HepG2 (cell line): ENCODE results near the gene STAT1. TPM values are rescaled to one million over a fixed set of nuclear protein-coding genes. Genes with fewer than 3 reads are reported as not detected.

Source experiments
- ATAC-seq: fragments of 200-7000 bp; cut with Tn5 transposase; 3 replicates; pipeline ENCODE4 v1.9.1; 2020; ENCODE audit warnings: mild to moderate bottlenecking, moderate library complexity
- BruUV-seq: library from RNA; stranded (reverse); fragments of 400-500 nt; replicated peaks from 2 replicates; lab custom pipeline; 2021; lab: Mats Ljungman, UMichigan
- CTCF ChIA-PET: fragments of 300-600 bp; formaldehyde crosslinking; extraction: SDS; loops from one replicate; lab custom pipeline; 2021; ENCODE audit warnings: low total read pairs, inconsistent platforms, low intra/inter-chr PET ratio; lab: Yijun Ruan, JAX
- POLR2A ChIA-PET: fragments of 350-600 bp; sonication (Branson Sonifier 250); formaldehyde crosslinking; loops from one replicate; lab custom pipeline; 2020; ENCODE audit warnings: antibody characterized with exemption, inconsistent platforms; lab: Yijun Ruan, JAX
- DNase-seq: peaks from one replicate; pipeline ENCODE4 v3.0.0-alpha.2; 2015; ENCODE audit warnings: low spot score
- FAIRE-seq: peaks from 3 replicates; lab custom pipeline; 2011; peaks lifted over from hg19 to GRCh38; lab: Jason Lieb, UNC
- H2AFZ ChIP-seq: one replicate; pipeline ENCODE4 v1.6.1; 2011; ENCODE audit warnings: low read length, inconsistent platforms
- H3K27ac ChIP-seq: fragments of 300-600 bp; 3 replicates; pipeline ENCODE4 v1.8.0; 2011; ENCODE audit warnings: mixed run types, mild to moderate bottlenecking, mixed read lengths, low read length, inconsistent platforms; ENCODE audit not compliant: insufficient read depth; ENCODE audit errors: extremely low read length
- H3K27me3 ChIP-seq, 2 experiments: fragments of 200-600 bp in 1 of 2; 2 replicates in 1 of 2; 3 replicates in 1 of 2; pipeline versions ENCODE4 v1.6.0 to v1.8.0; 2011; ENCODE audit warnings: low read length in 2 of 2, mild to moderate bottlenecking in 2 of 2, moderate library complexity in 2 of 2, inconsistent platforms in 1 of 2; ENCODE audit not compliant: insufficient read depth in 2 of 2, control insufficient read depth in 1 of 2
- H3K36me3 ChIP-seq, 2 experiments: fragments of 200-600 bp in 1 of 2; replicated peaks in 1 of 2; 2 replicates in 1 of 2; 3 replicates in 1 of 2; pipeline versions ENCODE4 v1.5.1 to v1.8.0; 2011; ENCODE audit warnings: low read length in 2 of 2, inconsistent platforms in 1 of 2; ENCODE audit not compliant: insufficient read depth in 2 of 2, control insufficient read depth in 1 of 2
- H3K4me1 ChIP-seq: 2 replicates; pipeline ENCODE4 v1.5.1; 2012; ENCODE audit warnings: low read length, inconsistent platforms; ENCODE audit not compliant: insufficient read depth
- H3K4me2 ChIP-seq: 2 replicates; pipeline ENCODE4 v1.6.0; 2011; ENCODE audit warnings: low read depth, low read length, inconsistent platforms
- H3K4me3 ChIP-seq, 3 experiments: fragments of 200-600 bp in 1 of 3; sonication (generic), shearing (Covaris generic) in 1 of 3; replicated peaks in 1 of 3; 2 replicates each; pipeline ENCODE4 v1.5.1; 2011 to 2016; ENCODE audit warnings: low read length in 3 of 3, inconsistent platforms in 2 of 3, low read depth in 2 of 3, mild to moderate bottlenecking in 2 of 3, control low read depth in 1 of 3, mixed read lengths in 1 of 3; ENCODE audit not compliant: insufficient read depth in 1 of 3
- H3K79me2 ChIP-seq: one replicate; pipeline ENCODE4 v1.6.1; 2011; ENCODE audit warnings: low read length, inconsistent platforms; ENCODE audit not compliant: insufficient read depth
- H3K9ac ChIP-seq: 2 replicates; pipeline ENCODE4 v1.6.0; 2011; ENCODE audit warnings: mild to moderate bottlenecking, low read depth, low read length, inconsistent platforms; ENCODE audit not compliant: insufficient read depth
- H3K9me3 ChIP-seq: 2 replicates; pipeline ENCODE4 v1.5.1; 2012; ENCODE audit warnings: mild to moderate bottlenecking, low read length
- H4K20me1 ChIP-seq: 2 replicates; pipeline ENCODE4 v1.6.0; 2011; ENCODE audit warnings: inconsistent platforms, mild to moderate bottlenecking, low read length, moderate library complexity; ENCODE audit not compliant: insufficient read depth
- AGO2 ChIP-seq: fragments of 200-400 bp; formaldehyde crosslinking; optimal IDR thresholded peaks from 2 replicates; pipeline ENCODE3; 2017; ENCODE audit warnings: mild to moderate bottlenecking, low read depth, low read length, moderate library complexity
- ATAD3A ChIP-seq: sonication (generic); formaldehyde crosslinking; IDR thresholded peaks from 2 replicates; pipeline ENCODE4 v1.4.0; 2020; ENCODE audit warnings: missing genetic modification reagents
- CHCHD3 ChIP-seq: sonication (generic); formaldehyde crosslinking; IDR thresholded peaks from 2 replicates; pipeline ENCODE4 v1.8.0; 2022; ENCODE audit warnings: mild to moderate bottlenecking, missing genetic modification reagents, moderate library complexity
- FOXA1 ChIP-seq, 2 experiments: fragments of 450-650 bp in 1 of 2; sonication (generic) in 1 of 2; formaldehyde crosslinking in 1 of 2; IDR thresholded peaks; 2 replicates each; pipeline versions ENCODE4 v1.4.0 to v1.6.1; 2016 to 2020; ENCODE audit warnings: missing genetic modification reagents in 1 of 2
- FOXK1 ChIP-seq: sonication (generic); formaldehyde crosslinking; IDR thresholded peaks from 2 replicates; pipeline ENCODE4 v1.4.0; 2020; ENCODE audit warnings: low read depth, missing genetic modification reagents, borderline replicate concordance
- MBD4 ChIP-seq: IDR thresholded peaks from 2 replicates; pipeline ENCODE4 v1.6.1; 2012; ENCODE audit warnings: low read length, inconsistent platforms, borderline replicate concordance
- NR2F2 ChIP-seq: IDR thresholded peaks from 2 replicates; pipeline ENCODE4 v1.6.1; 2012; ENCODE audit warnings: low read depth, inconsistent platforms, borderline replicate concordance
- POLR2G ChIP-seq: fragments of 200-400 bp; formaldehyde crosslinking; IDR thresholded peaks from 2 replicates; pipeline ENCODE4 v1.6.1; 2018; ENCODE audit warnings: mild to moderate bottlenecking, low read depth, low read length, moderate library complexity
- RBM22 ChIP-seq: fragments of 200-400 bp; formaldehyde crosslinking; optimal IDR thresholded peaks from 2 replicates; pipeline ENCODE3; 2017; ENCODE audit warnings: mild to moderate bottlenecking, low read length, moderate library complexity
- ZEB1 ChIP-seq: IDR thresholded peaks from 2 replicates; pipeline ENCODE4 v1.6.1; 2012; ENCODE audit warnings: mild to moderate bottlenecking, low read depth, inconsistent platforms; ENCODE audit not compliant: insufficient replicate concordance
- ZMYM4 ChIP-seq: sonication (generic); formaldehyde crosslinking; IDR thresholded peaks from 2 replicates; pipeline ENCODE4 v1.8.1; 2023; ENCODE audit warnings: mild to moderate bottlenecking, missing genetic modification reagents
- ZNF598 ChIP-seq: sonication (generic); formaldehyde crosslinking; IDR thresholded peaks from 2 replicates; pipeline ENCODE4 v1.5.1; 2020; ENCODE audit warnings: mild to moderate bottlenecking, missing genetic modification reagents, borderline replicate concordance
- ZNF644 ChIP-seq: IDR thresholded peaks from 2 replicates; pipeline ENCODE4 v1.6.1; 2016; ENCODE audit warnings: low read depth
- ZNF672 ChIP-seq: sonication (generic); formaldehyde crosslinking; IDR thresholded peaks from 2 replicates; pipeline ENCODE4 v1.8.1; 2022; ENCODE audit warnings: missing genetic modification reagents
- ZNF781 ChIP-seq: sonication (generic); formaldehyde crosslinking; IDR thresholded peaks from 2 replicates; pipeline ENCODE4 v1.5.1; 2020; ENCODE audit warnings: borderline replicate concordance, mild to moderate bottlenecking, missing genetic modification reagents; ENCODE audit errors: not compliant biosample characterization
- WGBS: methylation state at CpG from one replicate; pipeline ENCODE4 v1.1.6; 2017; ENCODE audit warnings: low lambda C conversion rate; 5-methylcytosine and 5-hydroxymethylcytosine counted together
- in situ Hi-C: cut with HindIII; loops from 2 replicates; pipeline ENCODE4 v1.10.0; 2017; ENCODE audit warnings: low pct_unique_long_range_greater_than_20kb; ENCODE audit not compliant: extremely low pct_ligation_motif_present
- intact Hi-C: fragments of 100-400 bp; cut with micrococcal nuclease; formaldehyde crosslinking; loops from one replicate; pipeline ENCODE4 v1.10.0; 2022; ENCODE audit not compliant: unreplicated experiment
- polyA plus RNA-seq, 8 experiments: library from polyadenylated mRNA; depleted of rRNA in 3 of 8; stranded (reverse) in 7 of 8; unstranded in 1 of 8; fragments of >200 nt; fragmentation: Illumina TruSeq in 4 of 8; extraction: Trizol in 4 of 8; gene quantifications; 2 replicates each; pipeline versions ENCODE4 v1.2.1 to v1.2.3, GENCODE V29; 2011 to 2016; ENCODE audit warnings: low read depth in 4 of 8, missing spikeins in 1 of 8, mixed read lengths in 1 of 8; ENCODE audit not compliant: insufficient read depth in 1 of 8
- total RNA-seq, 5 experiments: library from RNA; depleted of rRNA; stranded (reverse); fragments of >200 nt; fragmentation: Illumina TruSeq; extraction: Trizol; gene quantifications; 2 replicates each; pipeline ENCODE4 v1.2.3, GENCODE V29; 2016; ENCODE audit warnings: low read depth in 1 of 5
- TF ChIP-seq, protein P1 (sequence below): IDR thresholded peaks from 2 replicates; pipeline ENCODE4 v1.6.1; 2016; ENCODE audit warnings: missing biosample characterization, missing genetic modification reagents, low read depth
- TF ChIP-seq, protein P2 (sequence below): IDR thresholded peaks from 2 replicates; pipeline ENCODE4 v1.6.1; 2016; ENCODE audit warnings: mild to moderate bottlenecking, missing biosample characterization, missing genetic modification reagents
- TF ChIP-seq, protein P3 (sequence below): sonication (generic); formaldehyde crosslinking; IDR thresholded peaks from 2 replicates; pipeline ENCODE4 v1.8.0; 2023; ENCODE audit warnings: mild to moderate bottlenecking, missing genetic modification reagents

STAT1 gene
- total and polyA plus RNA-seq, 2 of the 13 experiments (the other 11 are each of a cell fraction or from before 2014, with no cell fraction given) = 21.8 to 59.6 TPM

DNA sequence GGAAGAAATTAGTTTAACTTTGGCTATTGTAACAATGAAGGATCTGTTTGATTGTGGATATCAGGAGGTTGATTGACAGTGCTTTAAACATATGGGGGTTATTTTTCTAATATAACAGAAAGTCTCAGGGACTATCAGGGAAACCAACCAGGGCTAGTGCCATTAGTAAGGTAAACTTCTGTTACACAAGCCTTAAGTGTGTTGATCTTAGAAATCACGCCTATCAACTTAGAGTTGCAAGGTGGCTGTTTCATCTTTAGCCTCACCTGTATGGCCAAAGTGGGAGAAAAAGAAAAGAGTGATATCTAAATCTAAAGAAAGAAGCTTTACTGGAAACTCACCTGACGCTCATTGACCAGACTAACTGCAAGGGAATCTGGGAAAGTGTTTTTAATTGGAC lies 71.3 kb downstream of the STAT1 start:
- DNase-seq = no peak
- in situ Hi-C loops = no loop called here
- Histone ChIP-seq H2AFZ (no peak overlapping the region), H3K9ac (no peak overlapping the region), H3K27ac (no peak overlapping the region), H3K36me3 (no peaks in the 10 kb centered on the region), H3K4me3 (no peak overlapping the region), H3K9me3 (no peaks in the 10 kb centered on the region), H3K4me2 (no peak overlapping the region), H4K20me1 (no peaks in the 10 kb centered on the region)
- POLR2A ChIA-PET = no interaction called here
- CTCF ChIA-PET = no interaction called here
- BruUV-seq = TSS peak; percentile 7
- intact Hi-C loops = no loop called here
- 96% methylated on average over 2 of the region's 2 CpGs for WGBS
- TF ChIP-seq MBD4 = peak; percentile 35; the same call in 1 of the 2 replicates
- TF ChIP-seq ZNF781 (CRISPR knock-in tag) = no peak
- TF ChIP-seq, all 625 proteins: peak for 1
- Histone ChIP-seq H3K79me2 (no peaks in the 10 kb centered on the region), H3K27me3 (no peaks in the 10 kb centered on the region), H3K4me1 (peaks cover 9% of the 10 kb centered on the region)
- FAIRE-seq = no peak
- no peak for ATAC-seq

DNA sequence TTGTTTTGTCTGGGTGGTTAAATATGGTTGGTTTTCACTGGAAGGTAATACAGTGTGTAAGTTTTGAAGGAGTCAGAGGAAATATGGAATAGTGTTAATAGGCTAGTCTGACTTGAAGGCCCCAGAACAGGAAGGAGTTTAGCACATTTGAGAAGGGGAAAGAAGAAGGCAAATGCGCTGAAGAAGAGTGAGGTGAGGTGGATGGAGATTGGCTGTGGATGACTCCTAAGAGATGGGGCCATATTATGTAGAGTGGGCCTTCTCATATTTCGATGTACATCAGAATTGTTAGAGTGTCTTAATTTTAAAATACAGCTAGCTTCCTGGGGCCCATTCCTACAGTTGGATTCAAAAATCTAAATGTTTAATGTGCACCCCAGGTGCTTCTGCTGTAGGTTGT lies 72.4 kb downstream of the STAT1 start:
- ChIA-PET CTCF (no interaction called here), POLR2A (no interaction called here)
- WGBS = 98% methylated on average over 2 of the region's 2 CpGs
- Histone ChIP-seq H3K4me2 (no peak overlapping the region), H3K9me3 (no peaks in the 10 kb centered on the region), H2AFZ (no peak overlapping the region), H3K27ac (no peak overlapping the region), H3K79me2 (no peaks in the 10 kb centered on the region), H4K20me1 (no peaks in the 10 kb centered on the region), H3K4me3 (no peak overlapping the region), H3K27me3 (no peaks in the 10 kb centered on the region), H3K36me3 (no peaks in the 10 kb centered on the region), H3K4me1 (no peaks in the 10 kb centered on the region)
- BruUV-seq = TSS peak; percentile 9
- FAIRE-seq = no peak
- intact Hi-C loops (no loop called here), in situ Hi-C loops (no loop called here)
- ATAC-seq = peak; percentile 39
- no peak for DNase-seq
- TF ChIP-seq, protein P1, sequence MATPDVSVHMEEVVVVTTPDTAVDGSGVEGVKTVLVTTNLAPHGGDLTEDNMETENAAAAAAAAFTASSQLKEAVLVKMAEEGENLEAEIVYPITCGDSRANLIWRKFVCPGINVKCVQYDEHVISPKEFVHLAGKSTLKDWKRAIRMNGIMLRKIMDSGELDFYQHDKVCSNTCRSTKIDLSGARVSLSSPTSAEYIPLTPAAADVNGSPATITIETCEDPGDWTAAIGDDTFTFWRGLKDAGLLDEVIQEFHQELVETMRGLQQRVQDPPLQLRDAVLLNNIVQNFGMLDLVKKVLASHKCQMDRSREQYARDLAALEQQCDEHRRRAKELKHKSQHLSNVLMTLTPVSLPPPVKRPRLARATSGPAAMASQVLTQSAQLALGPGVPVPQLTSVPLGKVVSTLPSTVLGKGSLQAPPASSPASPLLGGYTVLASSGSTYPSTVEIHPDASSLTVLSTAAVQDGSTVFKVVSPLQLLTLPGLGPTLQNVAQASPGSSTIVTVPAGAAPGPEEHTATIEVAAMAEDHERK (CRISPR knock-in tag) = no peak
- TF ChIP-seq NR2F2 (no peak), ZMYM4 (no peak), AGO2 (peak; percentile 22), FOXA1 (IDR thresholded peaks at IDR 0.05) (no peak), FOXA1 (CRISPR knock-in tag; IDR thresholded peaks at IDR 0.05) (no peak), CHCHD3 (CRISPR knock-in tag) (no peak), ATAD3A (CRISPR knock-in tag) (no peak), ZEB1 (no peak), RBM22 (peak; percentile 65), ZNF598 (CRISPR knock-in tag) (no peak), FOXK1 (no peak), ZNF644 (CRISPR knock-in tag) (no peak), POLR2G (0 out of 2 replicates have a peak, but pooled peaks have one; percentile 27), ZNF672 (CRISPR knock-in tag) (no peak)
- TF ChIP-seq, protein P2, sequence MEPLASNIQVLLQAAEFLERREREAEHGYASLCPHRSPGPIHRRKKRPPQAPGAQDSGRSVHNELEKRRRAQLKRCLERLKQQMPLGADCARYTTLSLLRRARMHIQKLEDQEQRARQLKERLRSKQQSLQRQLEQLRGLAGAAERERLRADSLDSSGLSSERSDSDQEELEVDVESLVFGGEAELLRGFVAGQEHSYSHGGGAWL (CRISPR knock-in tag) = no peak
- TF ChIP-seq, protein P3, sequence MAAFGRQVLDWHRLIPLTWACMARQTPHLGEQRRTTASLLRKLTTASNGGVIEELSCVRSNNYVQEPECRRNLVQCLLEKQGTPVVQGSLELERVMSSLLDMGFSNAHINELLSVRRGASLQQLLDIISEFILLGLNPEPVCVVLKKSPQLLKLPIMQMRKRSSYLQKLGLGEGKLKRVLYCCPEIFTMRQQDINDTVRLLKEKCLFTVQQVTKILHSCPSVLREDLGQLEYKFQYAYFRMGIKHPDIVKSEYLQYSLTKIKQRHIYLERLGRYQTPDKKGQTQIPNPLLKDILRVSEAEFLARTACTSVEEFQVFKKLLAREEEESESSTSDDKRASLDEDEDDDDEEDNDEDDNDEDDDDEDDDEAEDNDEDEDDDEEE (CRISPR knock-in tag) = no peak
- TF ChIP-seq, all 625 proteins: peak for 3
- H3K9ac ChIP-seq = no peak overlapping the region
